ENCODE data around the gene PHC1.
"Not testable (repeated sequence)": the region's sequence is repeated elsewhere in the genome, so short reads cannot be mapped to it uniquely, and the experiment has no call there.

GRCh38 chr12:8937842-8938442 lies 23.6 kb downstream of the PHC1 start:
- TF ChIP-seq POLR2A, CTCF (IDR thresholded peaks at IDR 0.05): not testable (repeated sequence)
